ENCODE results near the gene RBM5.

RBM5 gene

GRCh38 chr3:50137531-50137930 is 48.8 kb downstream of the RBM5 start:
- H3K9me3 ChIP-seq (replicated peaks; ENCODE audit: insufficient read depth, low read length): no peaks in the 10 kb centered on the region
- no peaks in the 10 kb centered on the region for H3K79me2 ChIP-seq (ENCODE audit: low read length)
- H3F3A ChIP-seq (ENCODE audit: insufficient read depth, low read length): no peaks in the 10 kb centered on the region
- peaks cover 57% of the 10 kb centered on the region for H3K27me3 ChIP-seq (replicated peaks; ENCODE audit: insufficient read depth, low read length)
- no peak overlapping the region for H3K9ac ChIP-seq (ENCODE audit: low read length)
- no peak overlapping the region for H3K27ac ChIP-seq (ENCODE audit: low read length)
- H3K9me2 ChIP-seq (replicated peaks; ENCODE audit: insufficient read depth, low read length): no peaks in the 10 kb centered on the region
- no peak for DNase-seq
- H3K4me2 ChIP-seq (ENCODE audit: low read depth, low read length): no peak overlapping the region
- no peaks in the 10 kb centered on the region for H3K36me3 ChIP-seq (replicated peaks; ENCODE audit: insufficient read depth, low read length)
- H3K4me1 ChIP-seq (ENCODE audit: low read length): no peaks in the 10 kb centered on the region
- TF ChIP-seq EZH2phosphoT487 (IDR thresholded peaks at IDR 0.05; ENCODE audit: low read length) (no peak), EZH2 (optimal IDR thresholded peaks at IDR 0.05; ENCODE audit: low read depth, low read length) (no peak)
- TF ChIP-seq, protein P1, sequence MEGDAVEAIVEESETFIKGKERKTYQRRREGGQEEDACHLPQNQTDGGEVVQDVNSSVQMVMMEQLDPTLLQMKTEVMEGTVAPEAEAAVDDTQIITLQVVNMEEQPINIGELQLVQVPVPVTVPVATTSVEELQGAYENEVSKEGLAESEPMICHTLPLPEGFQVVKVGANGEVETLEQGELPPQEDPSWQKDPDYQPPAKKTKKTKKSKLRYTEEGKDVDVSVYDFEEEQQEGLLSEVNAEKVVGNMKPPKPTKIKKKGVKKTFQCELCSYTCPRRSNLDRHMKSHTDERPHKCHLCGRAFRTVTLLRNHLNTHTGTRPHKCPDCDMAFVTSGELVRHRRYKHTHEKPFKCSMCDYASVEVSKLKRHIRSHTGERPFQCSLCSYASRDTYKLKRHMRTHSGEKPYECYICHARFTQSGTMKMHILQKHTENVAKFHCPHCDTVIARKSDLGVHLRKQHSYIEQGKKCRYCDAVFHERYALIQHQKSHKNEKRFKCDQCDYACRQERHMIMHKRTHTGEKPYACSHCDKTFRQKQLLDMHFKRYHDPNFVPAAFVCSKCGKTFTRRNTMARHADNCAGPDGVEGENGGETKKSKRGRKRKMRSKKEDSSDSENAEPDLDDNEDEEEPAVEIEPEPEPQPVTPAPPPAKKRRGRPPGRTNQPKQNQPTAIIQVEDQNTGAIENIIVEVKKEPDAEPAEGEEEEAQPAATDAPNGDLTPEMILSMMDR (IDR thresholded peaks at IDR 0.05; ENCODE audit: low read length): no peak
- H4K20me1 ChIP-seq (ENCODE audit: insufficient read depth, low read length): no peaks in the 10 kb centered on the region
- H3K4me3 ChIP-seq (ENCODE audit: low read length): no peak overlapping the region
- H2AFZ ChIP-seq (ENCODE audit: low read length): no peak overlapping the region

DNA sequence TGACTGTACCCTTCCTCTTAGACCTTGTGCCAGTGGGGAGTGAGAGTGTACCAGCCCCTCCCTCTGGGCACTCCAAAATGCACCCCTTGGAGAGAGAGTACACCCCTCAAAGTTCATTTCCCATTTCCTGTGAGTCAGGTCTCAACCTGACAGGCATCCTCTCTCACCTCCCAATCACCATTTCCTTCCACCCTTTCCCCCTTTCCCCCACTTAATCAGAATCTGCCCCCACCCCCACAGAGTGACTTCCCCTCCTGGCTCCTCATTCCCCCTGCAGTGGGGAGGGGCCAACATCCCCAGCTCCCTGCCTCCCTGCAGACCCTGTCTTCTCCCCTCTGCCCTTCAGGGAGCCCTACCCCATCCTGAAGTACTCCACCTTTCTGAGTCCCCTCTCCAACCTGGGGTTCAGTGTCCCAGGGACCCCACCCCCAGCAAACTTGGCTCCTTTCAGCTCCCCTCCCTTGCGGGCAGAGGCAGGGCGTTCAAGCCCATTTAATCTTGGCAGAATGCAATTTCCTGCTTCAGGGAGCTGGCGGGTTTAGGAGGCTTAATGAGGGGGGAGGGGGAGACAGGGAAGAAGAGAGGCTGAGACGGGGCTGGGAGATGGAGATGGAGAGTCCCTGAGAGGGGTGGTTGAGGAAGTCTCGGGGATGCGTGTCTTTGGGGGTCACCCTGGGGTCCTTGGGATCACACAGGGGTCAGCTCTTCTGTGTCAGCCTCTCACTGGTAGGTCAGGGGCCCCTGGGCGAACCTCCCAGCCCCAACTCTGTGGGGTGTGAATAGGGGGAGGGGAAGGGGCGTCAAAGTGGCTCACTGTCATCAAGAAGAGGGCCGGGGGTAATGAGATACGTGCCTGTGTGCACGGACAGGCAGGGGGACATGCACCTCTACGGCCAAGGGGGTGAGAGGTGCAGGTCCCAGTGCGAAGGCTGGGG is 49.8 kb downstream of the RBM5 start:
- DNase-seq: no peak
- no peaks in the 10 kb centered on the region for H3F3A ChIP-seq (ENCODE audit: insufficient read depth, low read length)
- no peaks in the 10 kb centered on the region for H4K20me1 ChIP-seq (ENCODE audit: insufficient read depth, low read length)
- H3K9me3 ChIP-seq (replicated peaks; ENCODE audit: insufficient read depth, low read length): no peaks in the 10 kb centered on the region
- H3K4me3 ChIP-seq (ENCODE audit: low read length): no peak overlapping the region
- H3K36me3 ChIP-seq (replicated peaks; ENCODE audit: insufficient read depth, low read length): no peaks in the 10 kb centered on the region
- H2AFZ ChIP-seq (ENCODE audit: low read length): no peak overlapping the region
- no peak overlapping the region for H3K4me2 ChIP-seq (ENCODE audit: low read depth, low read length)
- H3K27me3 ChIP-seq (replicated peaks; ENCODE audit: insufficient read depth, low read length): peaks cover 50% of the 10 kb centered on the region
- no peaks in the 10 kb centered on the region for H3K4me1 ChIP-seq (ENCODE audit: low read length)
- no peaks in the 10 kb centered on the region for H3K79me2 ChIP-seq (ENCODE audit: low read length)
- TF ChIP-seq, protein P1 (IDR thresholded peaks at IDR 0.05; ENCODE audit: low read length): no peak
- TF ChIP-seq EZH2phosphoT487 (IDR thresholded peaks at IDR 0.05; ENCODE audit: low read length): no peak
- TF ChIP-seq EZH2 (optimal IDR thresholded peaks at IDR 0.05; ENCODE audit: low read depth, low read length): no peak
- H3K9me2 ChIP-seq (replicated peaks; ENCODE audit: insufficient read depth, low read length): no peaks in the 10 kb centered on the region
- H3K9ac ChIP-seq (ENCODE audit: low read length): no peak overlapping the region
- no peak overlapping the region for H3K27ac ChIP-seq (ENCODE audit: low read length)

DNA sequence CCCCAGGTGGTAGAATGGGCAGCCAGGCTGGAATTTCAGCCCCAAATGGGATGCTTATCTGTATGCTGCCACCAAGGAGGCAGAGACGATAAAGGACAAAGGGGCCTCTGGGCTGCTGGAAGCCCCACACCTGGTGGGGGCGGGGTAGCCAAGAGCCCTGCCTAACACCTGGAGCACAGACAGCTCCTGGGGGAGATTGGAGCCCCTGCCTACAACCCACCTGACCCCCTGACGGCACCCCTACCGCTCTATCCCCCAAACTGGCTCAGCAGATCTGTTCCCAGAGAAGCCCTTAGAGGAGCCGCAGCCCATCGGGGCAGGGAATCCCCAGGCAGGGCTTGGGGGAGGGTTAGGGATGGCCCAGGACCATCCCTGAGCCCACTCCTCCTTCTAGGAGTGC is 50.6 kb downstream of the RBM5 start:
- H3K9ac ChIP-seq (ENCODE audit: low read length): no peak overlapping the region

More for the DNA sequence above, 50.6 kb downstream of the RBM5 start:
- H3K36me3 ChIP-seq (replicated peaks; ENCODE audit: insufficient read depth, low read length): no peaks in the 10 kb centered on the region
- no peaks in the 10 kb centered on the region for H3K4me1 ChIP-seq (ENCODE audit: low read length)
- H3K9me2 ChIP-seq (replicated peaks; ENCODE audit: insufficient read depth, low read length): no peaks in the 10 kb centered on the region
- no peaks in the 10 kb centered on the region for H3F3A ChIP-seq (ENCODE audit: insufficient read depth, low read length)
- H3K27me3 ChIP-seq (replicated peaks; ENCODE audit: insufficient read depth, low read length): peaks cover 45% of the 10 kb centered on the region
- no peak overlapping the region for H3K4me3 ChIP-seq (ENCODE audit: low read length)
- no peak for DNase-seq
- H4K20me1 ChIP-seq (ENCODE audit: insufficient read depth, low read length): no peaks in the 10 kb centered on the region
- no peaks in the 10 kb centered on the region for H3K79me2 ChIP-seq (ENCODE audit: low read length)
- no peak overlapping the region for H3K27ac ChIP-seq (ENCODE audit: low read length)
- H3K4me2 ChIP-seq (ENCODE audit: low read depth, low read length): no peak overlapping the region
- no peaks in the 10 kb centered on the region for H3K9me3 ChIP-seq (replicated peaks; ENCODE audit: insufficient read depth, low read length)
- no peak overlapping the region for H2AFZ ChIP-seq (ENCODE audit: low read length)
- TF ChIP-seq EZH2 (optimal IDR thresholded peaks at IDR 0.05; ENCODE audit: low read depth, low read length) (no peak), EZH2phosphoT487 (IDR thresholded peaks at IDR 0.05; ENCODE audit: low read length) (no peak)
- TF ChIP-seq, protein P1 (IDR thresholded peaks at IDR 0.05; ENCODE audit: low read length): no peak
